Measurements from ENCODE around the gene SPTSSA. TPM values are rescaled to one million over a fixed set of nuclear protein-coding genes. Genes with fewer than 3 reads are reported as not detected.

The SPTSSA gene
- total and polyA plus RNA-seq, 2 donors (not counting 1 experiment from before 2014, with no cell fraction given), result 20.1 to 38.4 TPM

- no peak for TF ChIP-seq EZH2 (IDR thresholded peaks at IDR 0.05; ENCODE audit: low read length, missing control alignments)
- no peak for TF ChIP-seq CTCF (conservative IDR thresholded peaks at IDR 0.05 in 1 of 2, IDR thresholded peaks at IDR 0.05 in 1 of 2; ENCODE audit: low read depth in 1 of 2, low read length in 2 of 2)
- Histone ChIP-seq H3K4me2 (ENCODE audit: extremely low read depth, insufficient read depth, low read length) (peak overlapping the region; percentile 98), H3K9me3 (ENCODE audit: control insufficient read depth, insufficient read depth, low read depth, low read length) (no peaks in the 10 kb centered on the region), H4K20me1 (ENCODE audit: control insufficient read depth, extremely low read depth, insufficient read depth, low read length) (no peaks in the 10 kb centered on the region), H3K4me1 (ENCODE audit: control insufficient read depth, extremely low read depth, insufficient read depth, low read length) (no peaks in the 10 kb centered on the region), H3K27ac (ENCODE audit: insufficient read depth, low read length) (no peak overlapping the region), H3K27me3 (ENCODE audit: control insufficient read depth, insufficient read depth, low read length) (no peaks in the 10 kb centered on the region), H3K4me3 (replicated peaks in 1 of 4; ENCODE audit: control extremely low read depth in 1 of 4, insufficient read depth in 1 of 4, low read depth in 3 of 4, low read length in 4 of 4) (peak overlapping the region; percentile 70 to 86 (median 83)), H3K36me3 (ENCODE audit: control insufficient read depth, insufficient read depth, low read length) (no peaks in the 10 kb centered on the region), H2AFZ (ENCODE audit: low read length) (no peak overlapping the region), H3K9ac (ENCODE audit: insufficient read depth, low read length) (no peak overlapping the region), H3K79me2 (ENCODE audit: control insufficient read depth, insufficient read depth, low read length) (peaks cover 46% of the 10 kb centered on the region)
- DNase-seq (ENCODE audit: low read depth in 2 of 2), result no peak
These were observed 1.7 kb downstream of the SPTSSA start for GRCh38 chr14:34460295-34460694.

- Histone ChIP-seq H3K27ac (ENCODE audit: insufficient read depth, low read length) (no peak overlapping the region), H4K20me1 (ENCODE audit: control insufficient read depth, extremely low read depth, insufficient read depth, low read length) (no peaks in the 10 kb centered on the region), H3K9me3 (ENCODE audit: control insufficient read depth, insufficient read depth, low read depth, low read length) (no peaks in the 10 kb centered on the region), H3K27me3 (ENCODE audit: control insufficient read depth, insufficient read depth, low read length) (no peaks in the 10 kb centered on the region), H3K4me3 (replicated peaks in 1 of 4; ENCODE audit: control extremely low read depth in 1 of 4, insufficient read depth in 1 of 4, low read depth in 3 of 4, low read length in 4 of 4) (no peak overlapping the region), H3K9ac (ENCODE audit: insufficient read depth, low read length) (no peak overlapping the region), H3K36me3 (ENCODE audit: control insufficient read depth, insufficient read depth, low read length) (peaks cover 2% of the 10 kb centered on the region), H3K79me2 (ENCODE audit: control insufficient read depth, insufficient read depth, low read length) (peaks cover 58% of the 10 kb centered on the region), H3K4me1 (ENCODE audit: control insufficient read depth, extremely low read depth, insufficient read depth, low read length) (no peaks in the 10 kb centered on the region), H2AFZ (ENCODE audit: low read length) (no peak overlapping the region), H3K4me2 (ENCODE audit: extremely low read depth, insufficient read depth, low read length) (no peak overlapping the region)
- no peak for TF ChIP-seq EZH2 (IDR thresholded peaks at IDR 0.05; ENCODE audit: low read length, missing control alignments)
- no peak for TF ChIP-seq CTCF (conservative IDR thresholded peaks at IDR 0.05 in 1 of 2, IDR thresholded peaks at IDR 0.05 in 1 of 2; ENCODE audit: low read depth in 1 of 2, low read length in 2 of 2)
- DNase-seq (ENCODE audit: low read depth in 2 of 2), result no peak
These were observed 4.9 kb downstream of the SPTSSA start for GRCh38 chr14:34457186-34457585.

GRCh38 chr14:34453226-34453625 is 8.8 kb downstream of the SPTSSA start:
- H3K27me3 ChIP-seq (ENCODE audit: control insufficient read depth, insufficient read depth, low read length), result no peaks in the 10 kb centered on the region

More at GRCh38 chr14:34453226-34453625, 8.8 kb downstream of the SPTSSA start:
- peaks cover 2% of the 10 kb centered on the region for H3K36me3 ChIP-seq (ENCODE audit: control insufficient read depth, insufficient read depth, low read length)
- H3K27ac ChIP-seq (ENCODE audit: insufficient read depth, low read length), result no peak overlapping the region
- DNase-seq (ENCODE audit: low read depth in 2 of 2), result no peak
- no peak overlapping the region for H3K4me3 ChIP-seq (replicated peaks in 1 of 4; ENCODE audit: control extremely low read depth in 1 of 4, insufficient read depth in 1 of 4, low read depth in 3 of 4, low read length in 4 of 4)
- H3K4me1 ChIP-seq (ENCODE audit: control insufficient read depth, extremely low read depth, insufficient read depth, low read length), result no peaks in the 10 kb centered on the region
- H3K9me3 ChIP-seq (ENCODE audit: control insufficient read depth, insufficient read depth, low read depth, low read length), result no peaks in the 10 kb centered on the region
- no peak overlapping the region for H2AFZ ChIP-seq (ENCODE audit: low read length)
- H3K9ac ChIP-seq (ENCODE audit: insufficient read depth, low read length), result no peak overlapping the region
- H4K20me1 ChIP-seq (ENCODE audit: control insufficient read depth, extremely low read depth, insufficient read depth, low read length), result no peaks in the 10 kb centered on the region
- no peak overlapping the region for H3K4me2 ChIP-seq (ENCODE audit: extremely low read depth, insufficient read depth, low read length)
- H3K79me2 ChIP-seq (ENCODE audit: control insufficient read depth, insufficient read depth, low read length), result peaks cover 39% of the 10 kb centered on the region
- TF ChIP-seq EZH2 (IDR thresholded peaks at IDR 0.05; ENCODE audit: low read length, missing control alignments), result no peak
- TF ChIP-seq CTCF (conservative IDR thresholded peaks at IDR 0.05 in 1 of 2, IDR thresholded peaks at IDR 0.05 in 1 of 2; ENCODE audit: low read depth in 1 of 2, low read length in 2 of 2), result no peak
